GM12892 (cell line): Measurements from ENCODE around the gene LGALSL.

Experiments
- POLR2A ChIP-seq: IDR thresholded peaks from 2 replicates; pipeline ENCODE4 v1.6.1; 2011; ENCODE audit warnings: low read depth, low read length, control low read depth
- POLR2AphosphoS5 ChIP-seq: IDR thresholded peaks from 2 replicates; pipeline ENCODE4 v1.6.1; 2011; ENCODE audit warnings: low read depth, low read length, control low read depth
- TAF1 ChIP-seq: IDR thresholded peaks from 2 replicates; pipeline ENCODE4 v1.6.1; 2011; ENCODE audit warnings: low read depth, mild to moderate bottlenecking, control low read depth, low read length, borderline replicate concordance

DNA sequence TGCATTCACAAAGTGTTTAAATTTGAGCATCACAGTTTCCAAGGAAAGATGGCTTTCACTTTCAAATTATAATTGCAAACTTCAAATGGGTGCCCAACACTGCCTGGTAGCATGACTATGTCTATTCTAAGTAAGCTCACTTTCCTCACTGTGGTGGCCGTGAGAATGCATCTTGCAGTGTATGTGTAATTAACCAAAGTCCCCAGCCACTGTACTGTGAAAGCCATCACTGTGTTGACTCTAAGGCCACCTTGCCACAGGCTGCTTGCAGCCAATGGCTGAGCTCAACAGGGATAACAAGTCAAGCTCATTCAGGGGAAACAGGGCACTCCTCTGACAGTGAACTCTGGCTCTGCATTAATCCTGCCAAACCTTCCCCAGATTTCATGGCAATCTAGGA lies 43.3 kb upstream of the LGALSL start:
- TF ChIP-seq POLR2A (no peak), TAF1 (no peak), POLR2AphosphoS5 (no peak)
